Measurements from ENCODE around the gene CALD1. TPM values are rescaled to one million over a fixed set of nuclear protein-coding genes. Genes with fewer than 3 reads are reported as not detected.
A peak's percentile ranks its signal among the peaks of the same experiment; 100 is the strongest.
"Not testable (repeated sequence)": the region's sequence is repeated elsewhere in the genome, so short reads cannot be mapped to it uniquely, and the experiment has no call there.

Gene CALD1
- total RNA-seq, 1 donor from 2014 or later = 118 TPM

DNA sequence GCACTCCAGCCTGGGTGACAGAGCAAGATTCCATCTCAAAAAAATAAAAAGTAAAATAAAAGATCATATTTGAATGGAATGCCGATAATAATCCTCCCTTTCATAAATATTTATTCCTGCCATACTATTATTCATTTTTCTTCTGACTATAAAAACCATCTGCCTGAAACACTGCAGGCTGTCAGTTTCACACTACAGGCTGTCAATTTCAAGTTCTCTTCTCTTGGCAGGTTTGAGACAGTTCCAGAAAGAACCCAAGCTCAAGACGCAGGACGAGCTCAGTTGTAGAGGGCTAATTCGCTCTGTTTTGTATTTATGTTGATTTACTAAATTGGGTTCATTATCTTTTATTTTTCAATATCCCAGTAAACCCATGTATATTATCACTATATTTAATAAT, 188.7 kb downstream of the CALD1 start:
- Mint-ChIP-seq H3K36me3 (peaks cover 12% of the 10 kb centered on the region), H3K9me3 (no peaks in the 10 kb centered on the region), H3K4me3 (no peak overlapping the region), H3K27ac (no peak overlapping the region), H3K27me3 (ENCODE audit: insufficient read depth, low read depth) (peaks cover 2% of the 10 kb centered on the region), H3K4me1 (no peaks in the 10 kb centered on the region)
- Histone ChIP-seq H3K27me3 (no peaks in the 10 kb centered on the region), H3K79me2 (ENCODE audit: low read depth) (no peaks in the 10 kb centered on the region), H3K27ac (no peak overlapping the region), H3K4me3 (no peak overlapping the region), H3K9ac (no peak overlapping the region), H3K36me3 (no peaks in the 10 kb centered on the region), H3K4me1 (no peaks in the 10 kb centered on the region), H2AFZ (replicated peaks) (no peak overlapping the region), H3K9me3 (ENCODE audit: low read depth) (no peaks in the 10 kb centered on the region), H3K4me2 (no peak overlapping the region), H3F3A (ENCODE audit: low read depth) (no peaks in the 10 kb centered on the region), H4K20me1 (ENCODE audit: low read depth) (no peaks in the 10 kb centered on the region)
- no peak for DNase-seq (ENCODE audit: low spot score)
- TF ChIP-seq EZH2phosphoT487 (IDR thresholded peaks at IDR 0.05) = no peak
- TF ChIP-seq EZH2 (IDR thresholded peaks at IDR 0.05) = no peak

DNA sequence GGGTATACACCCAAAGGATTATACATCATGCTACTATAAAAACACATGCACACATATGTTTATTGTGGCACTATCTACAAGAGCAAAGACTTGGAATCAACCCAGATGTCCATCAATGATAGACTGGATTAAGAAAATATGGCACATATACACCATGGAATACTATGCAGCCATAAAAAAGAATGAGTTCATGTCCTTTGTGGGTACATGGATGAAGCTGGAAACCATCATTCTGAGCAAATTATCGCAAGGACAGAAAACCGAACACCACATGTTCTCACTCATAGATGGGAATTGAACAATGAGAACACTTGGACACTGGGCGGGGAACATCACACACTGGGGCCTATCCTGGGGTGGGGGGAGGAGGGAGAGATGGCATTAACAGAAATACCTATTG, 202.2 kb downstream of the CALD1 start:
- H3K9me3 Mint-ChIP-seq; H3K4me1 Mint-ChIP-seq; H3K4me2 ChIP-seq; H3K79me2 ChIP-seq (ENCODE audit: low read depth); H3K27me3 ChIP-seq; H3K4me3 Mint-ChIP-seq; H3K36me3 ChIP-seq; H3K4me3 ChIP-seq; H4K20me1 ChIP-seq (ENCODE audit: low read depth); H2AFZ ChIP-seq (replicated peaks); H3K27me3 Mint-ChIP-seq (ENCODE audit: insufficient read depth, low read depth); H3K27ac ChIP-seq; H3K9me3 ChIP-seq (ENCODE audit: low read depth); DNase-seq (ENCODE audit: low spot score); H3K27ac Mint-ChIP-seq; H3F3A ChIP-seq (ENCODE audit: low read depth); H3K9ac ChIP-seq; H3K4me1 ChIP-seq; H3K36me3 Mint-ChIP-seq: not testable (repeated sequence)

DNA sequence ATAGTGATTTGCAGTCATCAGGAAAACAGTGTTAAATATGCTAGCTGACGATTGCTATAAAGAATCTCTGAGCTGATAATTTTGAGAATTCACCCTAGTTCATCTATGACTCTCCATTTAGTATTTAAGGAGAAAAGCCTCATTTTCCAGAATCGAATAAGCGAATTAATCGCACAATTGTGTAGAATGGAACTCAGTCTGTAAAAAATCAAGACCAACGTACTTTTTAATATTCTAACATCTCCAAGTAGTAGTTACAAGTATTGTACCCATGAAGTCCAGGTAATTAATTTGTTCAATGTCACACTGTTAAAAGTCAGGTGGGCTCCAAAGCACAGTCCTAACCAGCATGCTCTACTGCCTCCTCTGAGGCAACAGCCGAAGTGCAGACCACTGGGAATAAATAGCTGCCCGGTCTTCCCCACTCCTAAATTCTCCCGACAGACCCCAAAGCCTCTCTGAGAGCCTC, 206.5 kb downstream of the CALD1 start:
- Mint-ChIP-seq H3K4me3 (peak overlapping the region; percentile 96), H3K4me1 (peaks cover 14% of the 10 kb centered on the region), H3K27ac (peak overlapping the region; percentile 98), H3K27me3 (ENCODE audit: insufficient read depth, low read depth) (peaks cover 2% of the 10 kb centered on the region), H3K9me3 (no peaks in the 10 kb centered on the region), H3K36me3 (peaks cover 7% of the 10 kb centered on the region)
- H3K9me3 ChIP-seq (ENCODE audit: low read depth) = no peaks in the 10 kb centered on the region
- H3K27ac ChIP-seq = no peak overlapping the region
- H3K79me2 ChIP-seq (ENCODE audit: low read depth) = peaks cover 31% of the 10 kb centered on the region
- H2AFZ ChIP-seq (replicated peaks) = peak overlapping the region; percentile 63
- no peak overlapping the region for H3K9ac ChIP-seq
- no peaks in the 10 kb centered on the region for H3F3A ChIP-seq (ENCODE audit: low read depth)
- no peaks in the 10 kb centered on the region for H3K36me3 ChIP-seq
- H4K20me1 ChIP-seq (ENCODE audit: low read depth) = no peaks in the 10 kb centered on the region
- TF ChIP-seq, protein P1, sequence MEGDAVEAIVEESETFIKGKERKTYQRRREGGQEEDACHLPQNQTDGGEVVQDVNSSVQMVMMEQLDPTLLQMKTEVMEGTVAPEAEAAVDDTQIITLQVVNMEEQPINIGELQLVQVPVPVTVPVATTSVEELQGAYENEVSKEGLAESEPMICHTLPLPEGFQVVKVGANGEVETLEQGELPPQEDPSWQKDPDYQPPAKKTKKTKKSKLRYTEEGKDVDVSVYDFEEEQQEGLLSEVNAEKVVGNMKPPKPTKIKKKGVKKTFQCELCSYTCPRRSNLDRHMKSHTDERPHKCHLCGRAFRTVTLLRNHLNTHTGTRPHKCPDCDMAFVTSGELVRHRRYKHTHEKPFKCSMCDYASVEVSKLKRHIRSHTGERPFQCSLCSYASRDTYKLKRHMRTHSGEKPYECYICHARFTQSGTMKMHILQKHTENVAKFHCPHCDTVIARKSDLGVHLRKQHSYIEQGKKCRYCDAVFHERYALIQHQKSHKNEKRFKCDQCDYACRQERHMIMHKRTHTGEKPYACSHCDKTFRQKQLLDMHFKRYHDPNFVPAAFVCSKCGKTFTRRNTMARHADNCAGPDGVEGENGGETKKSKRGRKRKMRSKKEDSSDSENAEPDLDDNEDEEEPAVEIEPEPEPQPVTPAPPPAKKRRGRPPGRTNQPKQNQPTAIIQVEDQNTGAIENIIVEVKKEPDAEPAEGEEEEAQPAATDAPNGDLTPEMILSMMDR (IDR thresholded peaks at IDR 0.05) = no peak
- TF ChIP-seq EZH2 (IDR thresholded peaks at IDR 0.05) (no peak), EZH2phosphoT487 (IDR thresholded peaks at IDR 0.05) (no peak)
- peak overlapping the region; percentile 74 for H3K4me3 ChIP-seq
- peak overlapping the region; percentile 95 for H3K4me2 ChIP-seq
- H3K27me3 ChIP-seq = no peaks in the 10 kb centered on the region
- DNase-seq (ENCODE audit: low spot score) = no peak
- H3K4me1 ChIP-seq = peaks cover 14% of the 10 kb centered on the region

DNA sequence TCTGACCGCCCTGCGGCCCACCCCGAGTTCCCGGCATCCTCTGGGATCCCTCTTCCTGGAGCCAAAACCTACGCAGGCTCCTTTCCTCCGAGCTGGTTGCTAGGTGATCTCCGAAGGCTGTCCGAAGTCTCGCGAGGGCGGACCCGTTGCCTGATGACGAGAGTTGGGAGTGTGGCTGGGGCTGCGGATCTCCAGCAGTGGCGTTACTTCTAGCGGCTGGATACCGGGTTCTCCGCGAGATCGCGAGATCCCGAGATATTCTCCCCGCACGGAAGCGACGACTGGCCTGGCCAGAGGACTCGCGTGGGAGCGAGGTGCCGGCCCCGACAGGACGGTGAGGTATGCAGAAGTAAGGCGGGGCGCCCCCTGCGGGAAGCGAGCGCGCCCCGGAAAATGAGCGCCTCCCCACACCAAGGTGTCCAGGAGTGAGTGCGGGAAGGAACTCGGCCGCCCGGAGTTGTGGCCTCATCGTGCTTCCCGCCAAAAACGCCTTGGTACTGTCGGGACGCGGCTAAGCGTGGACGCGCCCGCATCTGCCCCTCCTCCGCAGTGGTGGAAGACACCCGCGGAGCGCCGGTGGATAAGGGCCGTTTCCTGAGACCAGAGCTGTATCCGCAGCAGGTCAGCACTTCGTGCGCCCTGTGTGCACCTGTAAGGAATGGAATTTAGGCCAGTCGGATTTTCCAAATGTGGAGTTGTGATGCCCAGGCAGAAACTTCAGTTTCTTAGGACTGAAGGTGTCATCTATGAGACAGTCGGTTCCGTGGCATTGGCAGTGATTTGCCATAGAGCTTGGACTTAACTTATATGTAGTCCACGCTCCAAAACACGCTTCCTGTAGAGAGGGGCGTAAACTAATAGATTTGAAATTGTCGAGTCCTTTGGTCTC, 207.2 kb downstream of the CALD1 start, which contains the start of gene AGBL3:
AGBL3 (plus strand) TSS at position 146 of the 889 bp plus-strand sequence. CDS start 1,426 bp downstream, outside the sequence.
- Histone ChIP-seq H3K9me3 (ENCODE audit: low read depth) (no peaks in the 10 kb centered on the region), H3K27ac (peak within 1 kb of the TSS; percentile 15), H3K79me2 (ENCODE audit: low read depth) (peaks cover 31% of the 10 kb centered on the region), H3K9ac (peak within 1 kb of the TSS; percentile 15), H2AFZ (replicated peaks) (peak within 1 kb of the TSS; percentile 63), H3K4me2 (peak within 1 kb of the TSS; percentile 95), H3K27me3 (no peaks in the 10 kb centered on the region), H3K4me1 (peaks cover 14% of the 10 kb centered on the region), H3K36me3 (no peaks in the 10 kb centered on the region), H3K4me3 (peak within 1 kb of the TSS; percentile 74), H3F3A (ENCODE audit: low read depth) (no peaks in the 10 kb centered on the region), H4K20me1 (ENCODE audit: low read depth) (no peaks in the 10 kb centered on the region)
- peaks cover 10% of the 10 kb centered on the region for H3K36me3 Mint-ChIP-seq
- H3K27me3 Mint-ChIP-seq (ENCODE audit: insufficient read depth, low read depth) = peaks cover 2% of the 10 kb centered on the region
- DNase-seq (ENCODE audit: low spot score) = peak; percentile 96
- peak within 1 kb of the TSS; percentile 98 for H3K27ac Mint-ChIP-seq
- TF ChIP-seq EZH2phosphoT487 (IDR thresholded peaks at IDR 0.05) = no peak
- no peak for TF ChIP-seq EZH2 (IDR thresholded peaks at IDR 0.05)
- TF ChIP-seq, protein P1 (IDR thresholded peaks at IDR 0.05) = peak; percentile 61
- H3K9me3 Mint-ChIP-seq = no peaks in the 10 kb centered on the region
- H3K4me1 Mint-ChIP-seq = peaks cover 15% of the 10 kb centered on the region
- H3K4me3 Mint-ChIP-seq = peak within 1 kb of the TSS; percentile 96

All from neural progenitor cell (in vitro differentiated cells).